Spleen (tissue), 7 donors: ENCODE results near the gene LILRA2.

Experiments used
- POLR2A ChIP-seq, 3 donors: fragments of 450-650 bp; IDR thresholded peaks; one replicate each; pipeline ENCODE4 v1.5.1; 2017; ENCODE audit warnings: antibody characterized with exemption in 3 of 3, mild to moderate bottlenecking in 1 of 3
- POLR2AphosphoS5 ChIP-seq, 3 donors: sonication (generic); formaldehyde crosslinking; IDR thresholded peaks; one replicate each; pipeline ENCODE4 v1.5.1; 2017; ENCODE audit warnings: antibody characterized with exemption in 3 of 3
- TF ChIP-seq, protein P1 (sequence below), 11 experiments: fragments of 200-600 bp in 7 of 11; fragments of 450-650 bp in 4 of 11; sonication (generic) in 4 of 11; IDR thresholded peaks in 8 of 11; conservative IDR thresholded peaks in 3 of 11; 1 replicate in 7 of 11; 2 replicates in 4 of 11; pipeline versions ENCODE4 v1.4.0 to v1.8.0; 2016 to 2021; ENCODE audit warnings: antibody characterized with exemption in 11 of 11, inconsistent platforms in 4 of 11, mild to moderate bottlenecking in 1 of 11
- donor health status: DM: no; HTN: no; CAD: no; lungs with moderate emphysema.
- donor health status: DM: no; HTN: no; CAD: no.
- donor health status: DM: no; HTN: no; CAD: no.

DNA sequence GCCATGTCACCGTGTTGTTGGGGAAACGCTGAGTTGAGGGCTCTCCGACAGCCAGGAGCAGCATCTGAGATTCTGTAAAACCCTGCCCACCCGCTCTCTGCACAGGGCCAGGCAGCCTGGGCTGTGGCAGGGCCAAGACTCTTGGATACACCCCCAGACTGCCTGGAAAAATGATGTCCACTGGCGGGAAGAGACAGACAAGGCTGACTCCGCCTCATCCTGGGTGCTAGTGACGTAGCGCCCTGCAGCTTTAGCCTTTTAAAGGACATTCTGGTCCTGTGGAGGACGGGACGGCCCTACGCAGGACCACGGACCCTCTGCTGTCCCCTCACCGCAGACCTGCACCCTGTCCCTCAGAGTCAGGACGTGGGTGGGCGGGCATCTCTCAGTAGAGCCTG is 20.7 kb upstream of the LILRA2 start:
- no peak for TF ChIP-seq POLR2A (IDR thresholded peaks at IDR 0.05)
- TF ChIP-seq, protein P1, sequence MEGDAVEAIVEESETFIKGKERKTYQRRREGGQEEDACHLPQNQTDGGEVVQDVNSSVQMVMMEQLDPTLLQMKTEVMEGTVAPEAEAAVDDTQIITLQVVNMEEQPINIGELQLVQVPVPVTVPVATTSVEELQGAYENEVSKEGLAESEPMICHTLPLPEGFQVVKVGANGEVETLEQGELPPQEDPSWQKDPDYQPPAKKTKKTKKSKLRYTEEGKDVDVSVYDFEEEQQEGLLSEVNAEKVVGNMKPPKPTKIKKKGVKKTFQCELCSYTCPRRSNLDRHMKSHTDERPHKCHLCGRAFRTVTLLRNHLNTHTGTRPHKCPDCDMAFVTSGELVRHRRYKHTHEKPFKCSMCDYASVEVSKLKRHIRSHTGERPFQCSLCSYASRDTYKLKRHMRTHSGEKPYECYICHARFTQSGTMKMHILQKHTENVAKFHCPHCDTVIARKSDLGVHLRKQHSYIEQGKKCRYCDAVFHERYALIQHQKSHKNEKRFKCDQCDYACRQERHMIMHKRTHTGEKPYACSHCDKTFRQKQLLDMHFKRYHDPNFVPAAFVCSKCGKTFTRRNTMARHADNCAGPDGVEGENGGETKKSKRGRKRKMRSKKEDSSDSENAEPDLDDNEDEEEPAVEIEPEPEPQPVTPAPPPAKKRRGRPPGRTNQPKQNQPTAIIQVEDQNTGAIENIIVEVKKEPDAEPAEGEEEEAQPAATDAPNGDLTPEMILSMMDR (IDR thresholded peaks at IDR 0.05 in 8 of 11, conservative IDR thresholded peaks at IDR 0.05 in 3 of 11): no peak
- TF ChIP-seq POLR2AphosphoS5 (IDR thresholded peaks at IDR 0.05): no peak
